Measurements from ENCODE around the gene CHRNE. TPM values are rescaled to one million over a fixed set of nuclear protein-coding genes. Genes with fewer than 3 reads are reported as not detected.
"Not testable (repeated sequence)": the region's sequence is repeated elsewhere in the genome, so short reads cannot be mapped to it uniquely, and the experiment has no call there.

CHRNE gene
- polyA plus RNA-seq, 4 donors, result 1.3 to 2.4 (median 1.7) TPM

DNA sequence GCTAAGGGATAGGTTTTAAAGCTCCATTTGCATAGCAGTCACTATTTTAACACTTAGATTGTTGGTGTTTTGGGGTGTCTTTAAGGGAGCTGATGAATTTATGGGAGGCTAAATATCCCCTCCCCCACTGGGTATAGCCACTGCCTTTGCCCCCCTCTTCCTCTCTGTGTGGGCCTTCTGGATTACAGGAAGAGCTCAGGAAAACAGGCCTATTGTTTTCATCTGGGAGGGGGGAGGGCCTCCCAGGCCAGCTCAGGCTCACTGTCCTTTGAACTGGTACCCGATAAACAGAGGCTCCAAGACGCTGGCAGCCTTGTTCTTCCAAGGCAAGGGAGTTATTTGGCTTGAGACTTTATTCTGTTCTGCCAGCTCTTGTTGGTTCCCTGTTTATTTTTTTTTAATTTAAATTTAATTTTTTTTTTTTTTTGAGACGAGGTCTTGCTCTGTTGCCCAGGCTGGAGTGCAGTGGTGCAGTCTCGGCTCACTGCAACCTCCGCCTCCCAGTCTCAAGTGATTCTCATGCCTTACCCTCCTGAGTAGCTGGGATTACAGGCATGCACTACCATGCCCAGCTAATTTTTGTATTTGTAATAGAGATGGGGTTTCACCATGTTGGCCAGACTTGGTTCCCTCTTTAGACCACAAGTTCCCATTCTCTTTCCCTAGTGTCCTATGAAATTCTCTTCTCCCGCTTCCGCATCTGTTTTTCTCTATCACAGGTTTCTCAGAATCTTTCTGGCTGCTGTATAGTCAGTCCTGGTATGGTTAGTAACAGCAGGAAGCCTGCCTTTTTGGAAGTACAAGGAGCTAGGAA lies 44.6 kb downstream of the CHRNE start:
- no peak for DNase-seq (ENCODE audit: low read depth in 4 of 4, low spot score in 2 of 4)

DNA sequence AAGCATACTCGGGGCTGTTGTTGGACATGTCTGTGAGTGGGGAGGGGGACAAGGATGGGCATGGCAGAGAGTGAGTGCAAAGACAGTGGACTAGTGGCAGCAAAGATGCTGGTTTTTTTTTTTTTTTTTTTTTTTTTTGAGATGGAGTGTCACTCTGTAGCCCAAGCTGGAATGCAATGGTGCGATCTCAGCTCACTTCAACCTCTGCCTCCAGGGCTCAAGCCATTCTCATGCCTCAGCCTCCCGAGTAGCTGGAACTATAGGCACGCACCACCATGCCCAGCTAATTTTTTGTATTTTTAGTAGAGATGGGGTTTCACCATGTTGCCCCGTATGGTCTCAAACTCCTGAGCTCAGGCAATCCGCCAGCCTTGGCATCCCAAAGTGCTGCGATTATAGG lies 45.6 kb downstream of the CHRNE start:
- not testable (repeated sequence) for DNase-seq (ENCODE audit: low read depth in 4 of 4, low spot score in 2 of 4)

DNA sequence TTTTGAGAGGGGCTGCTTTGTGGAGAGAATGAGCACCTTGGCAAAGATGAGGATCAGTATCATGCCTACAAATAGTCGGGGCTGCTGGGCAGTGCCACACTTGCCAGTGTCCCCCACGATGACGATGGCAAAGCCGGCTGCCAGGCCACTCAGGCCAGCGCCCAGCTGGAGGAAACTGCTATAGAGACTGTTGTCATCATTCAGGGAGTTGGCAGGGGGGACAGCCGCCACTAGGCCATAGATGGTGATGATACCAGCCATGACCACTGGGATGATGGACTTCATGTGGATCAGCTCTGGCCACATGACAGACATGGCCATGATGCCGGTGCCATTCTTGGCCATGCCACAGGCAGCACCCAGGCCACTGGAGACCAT lies 46.0 kb downstream of the CHRNE start:
- DNase-seq (ENCODE audit: low read depth in 4 of 4, low spot score in 2 of 4), result no peak

DNA sequence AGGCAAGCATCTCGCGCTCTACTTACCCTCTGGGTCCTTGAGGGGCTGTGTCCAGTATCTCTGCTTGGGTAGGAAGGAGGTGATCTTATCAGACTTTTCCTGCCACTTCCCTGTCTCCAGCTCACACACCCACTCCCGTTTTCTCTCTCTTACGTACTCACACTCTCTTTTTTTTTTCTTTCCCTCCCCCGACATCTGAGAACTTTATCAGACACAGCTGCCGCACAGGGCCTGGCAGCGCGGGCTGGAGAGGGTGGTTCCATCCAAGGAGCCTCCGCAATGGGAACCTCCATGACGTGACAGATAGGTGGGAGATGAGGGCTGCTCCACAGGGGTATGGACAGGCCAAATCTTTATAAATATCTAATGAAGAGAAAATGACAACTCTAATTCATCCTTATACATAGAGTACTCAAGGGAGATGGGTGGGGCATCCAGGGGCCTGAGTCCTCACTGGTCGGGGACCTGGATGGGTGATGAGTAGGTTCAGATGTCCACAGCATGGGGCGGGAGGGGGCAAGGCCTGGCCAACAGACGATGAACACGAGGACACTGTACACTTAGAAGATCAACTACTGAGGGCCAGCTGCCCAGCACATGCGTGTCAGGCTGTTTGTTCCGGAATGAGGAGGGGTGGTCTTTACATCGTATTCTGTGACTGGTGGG lies 46.5 kb downstream of the CHRNE start:
- no peak for DNase-seq (ENCODE audit: low read depth in 4 of 4, low spot score in 2 of 4)

DNA sequence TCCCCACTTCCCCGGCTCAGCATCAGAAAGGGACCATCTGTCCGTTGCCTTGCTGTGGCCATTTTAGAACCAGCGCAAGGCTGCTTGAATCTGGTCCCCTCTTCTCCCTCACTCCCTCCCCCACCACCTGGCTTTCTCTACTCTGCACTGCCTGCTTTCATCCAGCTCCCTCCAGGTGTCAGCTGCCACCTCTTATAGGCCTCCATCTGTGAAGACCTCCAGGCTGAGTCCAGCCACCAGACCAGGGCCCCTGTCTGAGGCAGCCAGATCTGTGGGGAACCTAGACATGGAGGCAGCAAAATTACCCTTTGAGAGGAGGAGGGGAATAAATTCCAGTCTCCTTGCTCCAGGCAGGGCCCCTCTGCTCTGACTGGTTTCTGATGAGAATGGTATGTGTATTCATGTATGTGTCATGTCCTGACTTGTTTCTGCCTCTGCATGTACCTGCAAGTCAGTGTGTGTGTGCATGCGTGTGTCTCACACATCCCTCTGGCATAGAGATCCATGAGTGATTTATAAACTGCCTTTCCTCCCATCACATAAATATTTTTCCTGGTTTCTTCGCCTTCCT lies 48.7 kb downstream of the CHRNE start:
- no peak for DNase-seq (ENCODE audit: low read depth in 4 of 4, low spot score in 2 of 4)

DNA sequence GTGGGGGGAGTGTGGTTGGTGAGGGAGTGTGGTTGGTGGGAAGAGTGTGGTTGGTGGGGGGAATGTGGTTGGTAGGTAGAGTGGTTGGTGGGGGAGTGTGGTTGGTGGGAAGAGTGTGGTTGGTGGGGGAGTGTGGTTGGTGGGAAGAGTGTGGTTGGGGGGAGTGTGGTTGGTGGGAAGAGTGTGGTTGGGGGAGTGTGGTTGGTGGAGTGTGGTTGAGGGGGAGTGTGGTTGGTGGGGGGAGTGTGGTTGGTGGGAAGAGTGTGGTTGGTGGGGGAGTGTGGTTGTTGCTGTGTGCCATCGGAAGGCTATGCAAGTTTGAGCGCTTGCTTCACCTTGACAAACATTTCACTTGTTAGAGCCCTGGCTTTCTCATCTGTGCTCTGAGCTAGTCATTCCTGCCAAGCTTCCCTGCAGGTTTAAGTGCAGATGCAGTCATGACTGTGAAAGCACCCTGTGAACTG lies 49.7 kb downstream of the CHRNE start:
- DNase-seq (ENCODE audit: low read depth in 4 of 4, low spot score in 2 of 4), result no peak

DNA sequence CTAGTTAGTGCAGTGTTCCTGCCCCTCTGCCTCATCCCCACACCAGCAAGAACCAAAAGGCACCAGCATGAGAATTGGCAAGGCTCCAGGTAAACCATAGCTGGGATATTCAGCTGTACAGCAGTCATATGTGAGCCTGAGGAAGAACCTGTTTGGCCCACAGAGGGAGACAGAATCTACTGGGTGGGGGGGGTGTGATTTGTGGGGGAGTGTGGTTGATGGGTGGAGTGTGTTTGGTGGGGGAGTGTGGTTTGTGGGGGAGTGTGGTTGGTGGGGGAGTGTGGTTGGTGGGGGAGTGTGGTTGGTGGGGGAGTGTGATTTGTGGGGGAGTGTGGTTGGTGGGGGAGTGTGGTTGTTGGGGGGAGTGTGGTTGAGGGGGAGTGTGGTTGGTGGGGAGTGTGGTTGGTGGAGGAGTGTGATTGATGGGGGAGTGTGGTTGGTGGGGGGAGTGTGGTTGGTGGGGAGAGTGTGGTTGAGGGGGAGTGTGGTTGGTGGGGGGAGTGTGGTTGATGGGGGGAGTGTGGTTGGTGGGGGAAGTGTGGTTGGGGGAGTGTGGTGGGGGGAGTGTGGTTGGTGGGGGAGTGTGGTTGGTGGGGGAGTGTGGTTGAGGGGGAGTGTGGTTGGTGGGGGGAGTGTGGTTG lies 50.2 kb downstream of the CHRNE start:
- no peak for DNase-seq (ENCODE audit: low read depth in 4 of 4, low spot score in 2 of 4)

DNA sequence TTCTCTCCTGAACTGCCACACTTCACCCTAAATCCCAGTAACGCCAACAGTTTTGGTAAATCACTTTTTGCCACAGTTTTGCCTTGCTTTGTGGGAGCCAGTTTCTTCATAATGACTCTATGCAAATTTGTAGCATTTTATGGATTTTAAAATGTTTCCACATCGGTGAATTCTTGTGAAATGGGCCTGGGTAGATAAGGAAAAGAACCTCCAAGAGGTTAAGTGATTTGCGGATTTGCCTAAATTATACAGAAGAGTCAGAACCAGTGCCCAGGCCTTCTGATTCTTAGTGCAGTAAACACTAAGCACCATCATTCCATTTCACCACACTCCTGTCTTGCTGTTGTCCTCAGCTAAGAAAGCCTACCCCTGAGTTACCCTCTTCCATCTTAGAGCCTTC lies 51.8 kb downstream of the CHRNE start:
- DNase-seq (ENCODE audit: low read depth in 4 of 4, low spot score in 2 of 4), result no peak

DNA sequence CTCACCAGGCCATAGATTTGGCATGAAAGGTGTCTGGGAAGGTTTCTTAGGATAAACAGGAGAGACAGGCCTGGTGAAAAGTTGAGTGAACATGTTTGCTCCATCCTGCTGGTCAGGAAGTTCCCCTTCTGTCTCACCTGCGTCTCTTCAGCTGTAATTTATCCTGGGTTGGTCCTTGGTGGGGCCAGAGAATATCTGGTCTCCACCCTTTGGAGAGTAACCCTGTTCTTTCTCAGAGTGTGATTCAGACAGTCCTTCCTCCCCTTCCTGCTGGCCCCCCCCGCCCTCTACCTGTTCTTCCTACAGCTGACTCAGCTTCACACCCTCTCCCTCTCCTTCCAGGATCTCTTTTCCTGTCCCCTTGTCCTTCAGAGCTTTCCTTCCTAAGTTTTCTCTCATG lies 52.7 kb downstream of the CHRNE start:
- no peak for DNase-seq (ENCODE audit: low read depth in 4 of 4, low spot score in 2 of 4)

DNA sequence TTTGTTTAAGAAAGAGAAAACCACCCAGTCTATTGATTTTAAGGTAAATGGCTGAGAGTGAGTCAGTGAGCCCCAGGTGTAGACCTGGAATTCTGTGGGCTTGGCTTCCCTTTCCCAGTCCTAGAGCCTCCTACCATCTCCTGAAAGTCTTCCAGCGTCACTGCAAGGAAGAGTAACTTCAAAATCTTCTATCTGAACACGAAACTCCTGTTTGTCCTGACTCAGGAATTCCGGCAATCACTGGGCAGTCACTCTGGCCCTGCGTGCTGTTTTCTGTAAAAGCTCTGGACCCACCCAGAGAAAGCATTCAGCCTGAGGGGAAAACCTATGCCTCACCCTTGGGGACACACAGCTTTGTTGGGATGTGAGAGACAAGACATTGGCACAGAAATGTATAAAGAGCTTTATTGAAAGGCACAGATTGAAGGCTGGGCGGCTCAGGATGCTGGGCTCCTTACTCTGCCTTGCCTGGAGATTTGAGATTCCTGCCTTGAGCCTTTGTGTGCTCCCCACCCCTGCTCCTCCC lies 53.8 kb downstream of the CHRNE start:
- DNase-seq (ENCODE audit: low read depth in 4 of 4, low spot score in 2 of 4), result no peak

Other genes with a start within 250 kb of the CHRNE start
- gene PELP1, start 199.0 kb downstream of the CHRNE start, polyA plus RNA-seq (ENCODE audit: insufficient read length in 4 of 4), result 10 to 100 TPM; 36.9 to 62.4 (median 49.9) TPM
- 10 to 100 TPM; 25.4 to 41.7 (median 37.0) TPM for gene ARRB2, start 192.5 kb downstream of the CHRNE start, polyA plus RNA-seq (ENCODE audit: insufficient read length in 4 of 4)
- 10 to 100 TPM; 26.8 to 30.4 (median 28.4) TPM for gene MED11, start 171.7 kb downstream of the CHRNE start, polyA plus RNA-seq (ENCODE audit: insufficient read length in 4 of 4)
- gene ZMYND15, start 163.3 kb downstream of the CHRNE start, polyA plus RNA-seq (ENCODE audit: insufficient read length in 4 of 4), result under 1 TPM; 0.32 to 0.95 (median 0.54) TPM
- gene CXCL16, start 163.2 kb downstream of the CHRNE start, polyA plus RNA-seq (ENCODE audit: insufficient read length in 4 of 4), result 10 to 100 TPM; 11.3 to 14.1 (median 12.2) TPM
- 1 to 10 TPM; 1.5 to 2.8 (median 2.1) TPM for gene TM4SF5, start 131.2 kb downstream of the CHRNE start, polyA plus RNA-seq (ENCODE audit: insufficient read length in 4 of 4)
- gene VMO1, start 116.7 kb downstream of the CHRNE start, polyA plus RNA-seq (ENCODE audit: insufficient read length in 4 of 4), result under 1 TPM; 0.42 to 0.74 (median 0.65) TPM
- 10 to 100 TPM in 1 of 4 donors, 1 to 10 TPM in 3; 5.7 to 11.5 (median 8.4) TPM for gene GLTPD2, start 114.1 kb downstream of the CHRNE start, polyA plus RNA-seq (ENCODE audit: insufficient read length in 4 of 4)
- 100 to 1,000 TPM; 112 to 159 (median 133) TPM for gene PSMB6, start 106.9 kb downstream of the CHRNE start, polyA plus RNA-seq (ENCODE audit: insufficient read length in 4 of 4)
- gene PLD2, start 95.9 kb downstream of the CHRNE start, polyA plus RNA-seq (ENCODE audit: insufficient read length in 4 of 4), result 10 to 100 TPM; 30.5 to 52.9 (median 43.5) TPM
- 10 to 100 TPM; 43.0 to 71.4 (median 57.4) TPM for gene MINK1, start 69.8 kb downstream of the CHRNE start, polyA plus RNA-seq (ENCODE audit: insufficient read length in 4 of 4)
- 1 to 10 TPM; 1.2 to 2.4 (median 1.7) TPM for gene C17orf107, start 3.6 kb downstream of the CHRNE start, polyA plus RNA-seq (ENCODE audit: insufficient read length in 4 of 4)
- 1 to 10 TPM; 1.4 to 3.1 (median 2.4) TPM for gene GP1BA, start 29.2 kb upstream of the CHRNE start, polyA plus RNA-seq (ENCODE audit: insufficient read length in 4 of 4)
- 10 to 100 TPM; 71.0 to 94.7 (median 83.0) TPM for gene SLC25A11, start 36.9 kb upstream of the CHRNE start, polyA plus RNA-seq (ENCODE audit: insufficient read length in 4 of 4)
- gene RNF167, start 37.2 kb upstream of the CHRNE start, polyA plus RNA-seq (ENCODE audit: insufficient read length in 4 of 4), result 100 to 1,000 TPM; 129 to 142 (median 134) TPM
- gene PFN1, start 45.4 kb upstream of the CHRNE start, polyA plus RNA-seq (ENCODE audit: insufficient read length in 4 of 4), result 100 to 1,000 TPM; 336 to 541 (median 424) TPM
- 10 to 100 TPM; 17.7 to 35.0 (median 26.8) TPM for gene ENO3, start 48.0 kb upstream of the CHRNE start, polyA plus RNA-seq (ENCODE audit: insufficient read length in 4 of 4)
- 100 to 1,000 TPM in 3 of 4 donors, 10 to 100 TPM in 1; 97.2 to 111 (median 106) TPM for gene SPAG7, start 64.7 kb upstream of the CHRNE start, polyA plus RNA-seq (ENCODE audit: insufficient read length in 4 of 4)
- gene CAMTA2, start 84.6 kb upstream of the CHRNE start, polyA plus RNA-seq (ENCODE audit: insufficient read length in 4 of 4), result 10 to 100 TPM; 22.7 to 38.4 (median 27.9) TPM
- 1 to 10 TPM; 6.4 to 9.9 (median 8.5) TPM for gene INCA1, start 94.4 kb upstream of the CHRNE start, polyA plus RNA-seq (ENCODE audit: insufficient read length in 4 of 4)
- gene KIF1C, start 94.9 kb upstream of the CHRNE start, polyA plus RNA-seq (ENCODE audit: insufficient read length in 4 of 4), result 10 to 100 TPM; 77.1 to 93.7 (median 87.7) TPM
- gene SLC52A1, start 132.3 kb upstream of the CHRNE start, polyA plus RNA-seq (ENCODE audit: insufficient read length in 4 of 4), result under 1 TPM; 0.21 to 0.51 (median 0.36) TPM
- gene ZFP3, start 175.4 kb upstream of the CHRNE start, polyA plus RNA-seq (ENCODE audit: insufficient read length in 4 of 4), result 10 to 100 TPM; 11.9 to 15.7 (median 14.4) TPM
- gene ZNF232, start 208.8 kb upstream of the CHRNE start, polyA plus RNA-seq (ENCODE audit: insufficient read length in 4 of 4), result 10 to 100 TPM; 19.1 to 53.1 (median 21.7) TPM
- 10 to 100 TPM in 1 of 4 donors, 1 to 10 TPM in 3; 2.2 to 20.1 (median 3.6) TPM for gene USP6, start 212.9 kb upstream of the CHRNE start, polyA plus RNA-seq (ENCODE audit: insufficient read length in 4 of 4)

All from left renal cortex interstitium (tissue), 4 donors.